HEK293 (cell line): Measurements from ENCODE around the gene TNFRSF8.

Experiments
- CTCF ChIA-PET: fragments of 350-600 bp; formaldehyde crosslinking; extraction: SDS; loops from one replicate; lab custom pipeline; 2021; ENCODE audit warnings: antibody characterized with exemption; lab: Yijun Ruan, JAX
- POLR2A ChIA-PET: fragments of 300-600 bp; formaldehyde crosslinking; extraction: SDS; loops from one replicate; lab custom pipeline; 2020; ENCODE audit warnings: antibody characterized with exemption, inconsistent platforms; lab: Yijun Ruan, JAX
- H3K27ac ChIP-seq: fragments of 200-500 bp; sonication (Bioruptor generic); 2 replicates; pipeline ENCODE4 v1.5.1; 2014; ENCODE audit warnings: low read depth, low read length, control low read depth, inconsistent platforms; ENCODE audit errors: extremely low read depth
- H3K36me3 ChIP-seq, 2 experiments: fragments of 200-500 bp in 1 of 2; sonication (Bioruptor generic) in 1 of 2; 1 replicate in 1 of 2; 2 replicates in 1 of 2; pipeline ENCODE4 v1.5.1; 2014 to 2017; ENCODE audit warnings: inconsistent platforms in 2 of 2, low read length in 2 of 2; ENCODE audit not compliant: control insufficient read depth in 2 of 2, insufficient read depth in 1 of 2
- H3K4me1 ChIP-seq: fragments of 200-500 bp; sonication (Bioruptor generic); 2 replicates; pipeline ENCODE4 v1.5.1; 2014; ENCODE audit warnings: mild to moderate bottlenecking, low read length, inconsistent platforms; ENCODE audit not compliant: control insufficient read depth, insufficient read depth
- H3K4me3 ChIP-seq: 2 replicates; pipeline ENCODE4 v1.5.1; 2011; ENCODE audit warnings: low read depth, mild to moderate bottlenecking, control low read depth, low read length, moderate library complexity
- H3K9me3 ChIP-seq: fragments of 200-500 bp; sonication (Bioruptor generic); 2 replicates; pipeline ENCODE4 v1.5.1; 2014; ENCODE audit warnings: low read depth, low read length, inconsistent platforms; ENCODE audit not compliant: control insufficient read depth, insufficient read depth
- GLIS2 ChIP-seq: fragments of 450-650 bp; formaldehyde crosslinking; IDR thresholded peaks from 2 replicates; pipeline ENCODE4 v1.5.1; 2016; ENCODE audit warnings: missing biosample characterization, missing genetic modification characterization
- SP3 ChIP-seq: fragments of 450-650 bp; formaldehyde crosslinking; IDR thresholded peaks from 2 replicates; pipeline ENCODE4 v1.5.1; 2016; ENCODE audit warnings: missing biosample characterization, missing genetic modification characterization
- SP7 ChIP-seq: fragments of 450-650 bp; formaldehyde crosslinking; IDR thresholded peaks from 2 replicates; pipeline ENCODE4 v1.5.1; 2016; ENCODE audit warnings: missing biosample characterization, missing genetic modification characterization
- WT1 ChIP-seq: fragments of 450-650 bp; formaldehyde crosslinking; IDR thresholded peaks from 2 replicates; pipeline ENCODE4 v1.5.1; 2016; ENCODE audit warnings: missing biosample characterization, missing genetic modification characterization
- ZFP41 ChIP-seq: fragments of 450-650 bp; formaldehyde crosslinking; IDR thresholded peaks from 2 replicates; pipeline ENCODE4 v1.5.1; 2016; ENCODE audit warnings: missing biosample characterization, missing genetic modification characterization, borderline replicate concordance
- ZNF16 ChIP-seq: fragments of 450-650 bp; formaldehyde crosslinking; IDR thresholded peaks from 2 replicates; pipeline ENCODE4 v1.5.1; 2016; ENCODE audit warnings: low read depth, missing biosample characterization, missing genetic modification characterization
- ZNF175 ChIP-seq: fragments of 450-650 bp; formaldehyde crosslinking; IDR thresholded peaks from 2 replicates; pipeline ENCODE4 v1.5.1; 2016; ENCODE audit warnings: missing biosample characterization, missing genetic modification characterization
- ZNF2 ChIP-seq: fragments of 450-650 bp; formaldehyde crosslinking; IDR thresholded peaks from 2 replicates; pipeline ENCODE4 v1.5.1; 2016; ENCODE audit warnings: missing biosample characterization, missing genetic modification characterization
- ZNF211 ChIP-seq: fragments of 450-650 bp; formaldehyde crosslinking; IDR thresholded peaks from 2 replicates; pipeline ENCODE4 v1.5.1; 2016; ENCODE audit warnings: low read depth, missing biosample characterization, missing genetic modification characterization
- ZNF248 ChIP-seq: fragments of 450-650 bp; formaldehyde crosslinking; IDR thresholded peaks from 2 replicates; pipeline ENCODE4 v1.5.1; 2017; ENCODE audit warnings: missing biosample characterization, missing genetic modification characterization
- ZNF302 ChIP-seq: fragments of 450-650 bp; formaldehyde crosslinking; IDR thresholded peaks from 2 replicates; pipeline ENCODE4 v1.5.1; 2016; ENCODE audit warnings: missing biosample characterization, missing genetic modification characterization, low read depth
- ZNF311 ChIP-seq: fragments of 450-650 bp; formaldehyde crosslinking; IDR thresholded peaks from 2 replicates; pipeline ENCODE4 v1.5.1; 2017; ENCODE audit warnings: missing biosample characterization, missing genetic modification characterization, borderline replicate concordance
- ZNF324 ChIP-seq: fragments of 450-650 bp; formaldehyde crosslinking; IDR thresholded peaks from 2 replicates; pipeline ENCODE4 v1.5.1; 2016; ENCODE audit warnings: missing biosample characterization, missing genetic modification characterization
- ZNF341 ChIP-seq: fragments of 450-650 bp; formaldehyde crosslinking; IDR thresholded peaks from 2 replicates; pipeline ENCODE4; 2016; ENCODE audit warnings: low read depth, missing biosample characterization, missing genetic modification characterization
- ZNF423 ChIP-seq: fragments of 450-650 bp; formaldehyde crosslinking; IDR thresholded peaks from 2 replicates; pipeline ENCODE4 v1.5.1; 2016; ENCODE audit warnings: missing biosample characterization, missing genetic modification characterization
- ZNF510 ChIP-seq: fragments of 450-650 bp; formaldehyde crosslinking; IDR thresholded peaks from 2 replicates; pipeline ENCODE4 v1.5.1; 2018; ENCODE audit warnings: mild to moderate bottlenecking, missing genetic modification characterization, missing biosample characterization; ENCODE audit not compliant: insufficient replicate concordance
- ZNF561 ChIP-seq: fragments of 450-650 bp; IDR thresholded peaks from 2 replicates; pipeline ENCODE4 v1.5.1; 2018; ENCODE audit warnings: missing biosample characterization, missing genetic modification characterization, borderline replicate concordance
- ZNF571 ChIP-seq: fragments of 450-650 bp; formaldehyde crosslinking; IDR thresholded peaks from 2 replicates; pipeline ENCODE4 v1.5.0; 2017; ENCODE audit warnings: missing biosample characterization, missing genetic modification characterization
- ZNF658 ChIP-seq: fragments of 450-650 bp; formaldehyde crosslinking; IDR thresholded peaks from 2 replicates; pipeline ENCODE4; 2016; ENCODE audit warnings: missing biosample characterization, missing genetic modification characterization
- ZNF776 ChIP-seq: fragments of 450-650 bp; formaldehyde crosslinking; IDR thresholded peaks from 2 replicates; pipeline ENCODE4 v1.5.0; 2017; ENCODE audit warnings: missing biosample characterization, missing genetic modification characterization, borderline replicate concordance
- ZNF791 ChIP-seq: fragments of 450-650 bp; formaldehyde crosslinking; IDR thresholded peaks from 2 replicates; pipeline ENCODE4 v1.5.1; 2016; ENCODE audit warnings: missing biosample characterization, missing genetic modification characterization
- ZSCAN16 ChIP-seq: fragments of 450-650 bp; formaldehyde crosslinking; IDR thresholded peaks from 2 replicates; pipeline ENCODE4 v1.5.1; 2016; ENCODE audit warnings: missing biosample characterization, missing genetic modification characterization
- TF ChIP-seq, protein P1 (sequence below): fragments of 450-650 bp; formaldehyde crosslinking; IDR thresholded peaks from 2 replicates; pipeline ENCODE4 v1.5.1; 2016; ENCODE audit warnings: missing biosample characterization, missing genetic modification characterization
- TF ChIP-seq, protein P2 (sequence below): fragments of 450-650 bp; formaldehyde crosslinking; conservative IDR thresholded peaks from 2 replicates; pipeline ENCODE4 v1.5.1; 2016; ENCODE audit warnings: low read depth, missing biosample characterization, missing genetic modification characterization
- TF ChIP-seq, protein P3 (sequence below): fragments of 450-650 bp; formaldehyde crosslinking; IDR thresholded peaks from 2 replicates; pipeline ENCODE4; 2016; ENCODE audit warnings: missing biosample characterization, missing genetic modification characterization

TNFRSF8 gene

DNA sequence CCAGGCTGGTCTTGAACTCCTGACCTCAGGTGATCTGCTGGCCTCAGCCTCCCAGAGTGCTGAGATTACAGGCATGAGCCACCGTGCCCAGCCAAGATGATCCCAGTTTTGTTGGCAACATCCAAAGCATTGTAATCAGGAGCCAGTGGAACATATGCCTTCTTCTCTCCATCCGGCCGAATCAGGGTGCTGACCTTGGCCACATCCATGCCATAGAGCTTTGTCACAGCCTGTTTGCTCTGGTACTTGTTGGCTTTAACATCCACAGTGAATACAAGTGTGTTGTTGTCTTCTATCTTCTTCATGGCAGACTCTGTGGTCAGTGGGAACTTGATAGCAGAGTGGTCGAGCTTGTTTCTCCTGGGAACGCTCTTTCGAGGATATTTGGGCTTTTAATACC lies 17.1 kb downstream of the TNFRSF8 start:
- Histone ChIP-seq H3K9me3 (no peaks in the 10 kb centered on the region), H3K4me3 (no peak overlapping the region), H3K36me3 (no peaks in the 10 kb centered on the region), H3K4me1 (no peaks in the 10 kb centered on the region)
- TF ChIP-seq ZNF211 (tag by site-specific recombination) (no peak), GLIS2 (tag by site-specific recombination) (no peak), ZNF561 (no peak), ZNF302 (no peak), ZNF16 (tag by site-specific recombination) (no peak)
- TF ChIP-seq, protein P1, sequence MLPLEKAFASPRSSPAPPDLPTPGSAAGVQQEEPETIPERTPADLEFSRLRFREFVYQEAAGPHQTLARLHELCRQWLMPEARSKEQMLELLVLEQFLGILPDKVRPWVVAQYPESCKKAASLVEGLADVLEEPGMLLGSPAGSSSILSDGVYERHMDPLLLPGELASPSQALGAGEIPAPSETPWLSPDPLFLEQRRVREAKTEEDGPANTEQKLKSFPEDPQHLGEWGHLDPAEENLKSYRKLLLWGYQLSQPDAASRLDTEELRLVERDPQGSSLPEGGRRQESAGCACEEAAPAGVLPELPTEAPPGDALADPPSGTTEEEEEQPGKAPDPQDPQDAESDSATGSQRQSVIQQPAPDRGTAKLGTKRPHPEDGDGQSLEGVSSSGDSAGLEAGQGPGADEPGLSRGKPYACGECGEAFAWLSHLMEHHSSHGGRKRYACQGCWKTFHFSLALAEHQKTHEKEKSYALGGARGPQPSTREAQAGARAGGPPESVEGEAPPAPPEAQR (tag by site-specific recombination), result no peak
- TF ChIP-seq, protein P2, sequence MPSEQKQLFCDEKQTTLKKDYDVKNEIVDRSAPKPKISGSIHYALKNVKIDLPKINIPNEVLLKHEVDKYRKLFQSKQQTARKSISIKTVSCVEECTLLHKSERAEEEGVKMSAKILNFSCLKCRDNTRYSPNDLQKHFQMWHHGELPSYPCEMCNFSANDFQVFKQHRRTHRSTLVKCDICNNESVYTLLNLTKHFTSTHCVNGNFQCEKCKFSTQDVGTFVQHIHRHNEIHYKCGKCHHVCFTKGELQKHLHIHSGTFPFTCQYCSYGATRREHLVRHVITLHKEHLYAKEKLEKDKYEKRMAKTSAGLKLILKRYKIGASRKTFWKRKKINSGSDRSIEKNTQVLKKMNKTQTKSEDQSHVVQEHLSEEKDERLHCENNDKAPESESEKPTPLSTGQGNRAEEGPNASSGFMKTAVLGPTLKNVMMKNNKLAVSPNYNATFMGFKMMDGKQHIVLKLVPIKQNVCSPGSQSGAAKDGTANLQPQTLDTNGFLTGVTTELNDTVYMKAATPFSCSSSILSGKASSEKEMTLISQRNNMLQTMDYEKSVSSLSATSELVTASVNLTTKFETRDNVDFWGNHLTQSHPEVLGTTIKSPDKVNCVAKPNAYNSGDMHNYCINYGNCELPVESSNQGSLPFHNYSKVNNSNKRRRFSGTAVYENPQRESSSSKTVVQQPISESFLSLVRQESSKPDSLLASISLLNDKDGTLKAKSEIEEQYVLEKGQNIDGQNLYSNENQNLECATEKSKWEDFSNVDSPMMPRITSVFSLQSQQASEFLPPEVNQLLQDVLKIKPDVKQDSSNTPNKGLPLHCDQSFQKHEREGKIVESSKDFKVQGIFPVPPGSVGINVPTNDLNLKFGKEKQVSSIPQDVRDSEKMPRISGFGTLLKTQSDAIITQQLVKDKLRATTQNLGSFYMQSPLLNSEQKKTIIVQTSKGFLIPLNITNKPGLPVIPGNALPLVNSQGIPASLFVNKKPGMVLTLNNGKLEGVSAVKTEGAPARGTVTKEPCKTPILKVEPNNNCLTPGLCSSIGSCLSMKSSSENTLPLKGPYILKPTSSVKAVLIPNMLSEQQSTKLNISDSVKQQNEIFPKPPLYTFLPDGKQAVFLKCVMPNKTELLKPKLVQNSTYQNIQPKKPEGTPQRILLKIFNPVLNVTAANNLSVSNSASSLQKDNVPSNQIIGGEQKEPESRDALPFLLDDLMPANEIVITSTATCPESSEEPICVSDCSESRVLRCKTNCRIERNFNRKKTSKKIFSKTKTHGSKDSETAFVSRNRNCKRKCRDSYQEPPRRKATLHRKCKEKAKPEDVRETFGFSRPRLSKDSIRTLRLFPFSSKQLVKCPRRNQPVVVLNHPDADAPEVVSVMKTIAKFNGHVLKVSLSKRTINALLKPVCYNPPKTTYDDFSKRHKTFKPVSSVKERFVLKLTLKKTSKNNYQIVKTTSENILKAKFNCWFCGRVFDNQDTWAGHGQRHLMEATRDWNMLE (tag by site-specific recombination), result no peak
- TF ChIP-seq, all 188 proteins: peak for 0
- H3K27ac ChIP-seq, result no peak overlapping the region
- CTCF ChIA-PET, result interaction anchor here (1.1 to 2.0 kb wide), 11 partner anchors 8 to 277 kb away, joined by 3 to 15 read pairs (median 4); no protein-coding TSS in a partner anchor
- POLR2A ChIA-PET, result interaction anchor here (0.9 to 1.5 kb wide), 3 partner anchors 12 to 170 kb away, joined by 3 to 8 read pairs (median 5); partner anchors contain the start of gene MIIP

DNA sequence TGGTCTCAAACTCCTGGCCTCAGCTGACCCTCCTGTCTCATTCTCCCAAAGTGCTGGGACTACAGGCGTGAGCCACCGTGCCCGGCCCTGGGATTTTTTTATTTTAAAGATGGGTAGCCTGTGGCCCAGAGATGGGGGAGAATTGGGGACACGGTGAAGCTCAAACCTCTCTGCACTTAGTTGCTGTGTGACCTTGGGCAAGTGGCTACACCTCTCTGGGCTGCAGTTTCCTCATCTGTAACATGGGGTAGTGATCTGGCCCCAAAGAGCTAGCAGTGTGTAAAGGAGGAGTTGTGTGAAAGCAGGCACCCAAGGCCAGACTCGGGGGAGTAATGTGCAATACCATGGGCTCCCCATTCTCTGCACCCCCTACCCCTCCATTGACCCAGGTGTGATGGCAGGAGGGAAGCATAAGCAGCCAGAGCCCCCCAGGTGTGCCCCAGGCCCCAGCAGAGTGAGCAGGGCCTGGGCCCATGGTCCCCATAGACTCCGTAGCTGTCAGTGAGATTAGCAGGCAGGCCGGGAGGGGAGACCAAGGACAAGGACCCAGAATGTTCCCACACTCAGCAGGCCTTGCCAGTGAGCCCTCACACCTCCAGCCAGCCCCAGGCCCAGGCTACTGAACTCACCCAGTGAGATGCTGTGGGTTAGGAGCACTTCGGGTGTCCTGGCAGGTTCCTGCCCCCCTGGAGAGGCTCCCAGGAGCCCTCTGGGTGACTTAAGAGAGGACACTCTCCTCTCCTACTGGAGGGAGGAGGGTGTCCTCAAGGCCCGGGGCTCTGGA lies 17.9 kb downstream of the TNFRSF8 start:
- Histone ChIP-seq H3K9me3 (no peaks in the 10 kb centered on the region), H3K36me3 (no peaks in the 10 kb centered on the region), H3K4me3 (no peak overlapping the region), H3K27ac (no peak overlapping the region), H3K4me1 (no peaks in the 10 kb centered on the region)
- ChIA-PET POLR2A (no interaction called here), CTCF (interaction anchor here (1.1 to 2.0 kb wide), 2 partner anchors 7 to 49 kb away, joined by 4 to 5 read pairs; no protein-coding TSS in a partner anchor)
- TF ChIP-seq SP3 (tag by site-specific recombination) (no peak), WT1 (tag by site-specific recombination) (no peak), ZNF311 (tag by site-specific recombination) (no peak), ZNF175 (tag by site-specific recombination) (no peak), ZNF571 (tag by site-specific recombination) (no peak), ZNF423 (tag by site-specific recombination) (no peak), ZNF791 (no peak), ZNF324 (no peak), ZNF2 (no peak), SP7 (tag by site-specific recombination) (no peak), ZNF776 (no peak), ZSCAN16 (tag by site-specific recombination) (no peak), ZNF248 (tag by site-specific recombination) (no peak), ZNF341 (tag by site-specific recombination) (no peak), ZNF658 (tag by site-specific recombination) (no peak), ZNF510 (no peak), ZFP41 (no peak)
- TF ChIP-seq, protein P3, sequence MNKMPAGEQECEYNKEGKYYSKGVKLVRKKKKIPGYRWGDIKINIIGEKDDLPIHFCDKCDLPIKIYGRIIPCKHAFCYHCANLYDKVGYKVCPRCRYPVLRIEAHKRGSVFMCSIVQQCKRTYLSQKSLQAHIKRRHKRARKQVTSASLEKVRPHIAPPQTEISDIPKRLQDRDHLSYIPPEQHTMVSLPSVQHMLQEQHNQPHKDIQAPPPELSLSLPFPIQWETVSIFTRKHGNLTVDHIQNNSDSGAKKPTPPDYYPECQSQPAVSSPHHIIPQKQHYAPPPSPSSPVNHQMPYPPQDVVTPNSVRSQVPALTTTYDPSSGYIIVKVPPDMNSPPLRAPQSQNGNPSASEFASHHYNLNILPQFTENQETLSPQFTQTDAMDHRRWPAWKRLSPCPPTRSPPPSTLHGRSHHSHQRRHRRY (tag by site-specific recombination), result no peak
- TF ChIP-seq, protein P1 (tag by site-specific recombination), result no peak
